IMR-90 (cell line): Measurements from ENCODE around the gene IFNK. TPM values are rescaled to one million over a fixed set of nuclear protein-coding genes. Genes with fewer than 3 reads are reported as not detected.

Source experiments
- ATAC-seq: fragments of 200-7000 bp; cut with Tn5 transposase; 2 replicates; pipeline ENCODE4 v1.9.1; 2020; ENCODE audit warnings: low read depth, mild to moderate bottlenecking, moderate library complexity
- BruUV-seq: library from RNA; stranded (reverse); fragments of 400-500 nt; replicated peaks from 2 replicates; lab custom pipeline; 2021; lab: Mats Ljungman, UMichigan
- CTCF ChIA-PET: fragments of 300-600 bp; formaldehyde crosslinking; extraction: SDS; loops from one replicate; lab custom pipeline; 2021; ENCODE audit warnings: antibody characterized with exemption; lab: Yijun Ruan, JAX
- POLR2A ChIA-PET: fragments of 300-600 bp; sonication (Branson Sonifier 250); formaldehyde crosslinking; loops from one replicate; lab custom pipeline; 2022; ENCODE audit warnings: antibody characterized with exemption; ENCODE audit not compliant: unreplicated experiment; lab: Charles Lee
- DNase-seq: peaks from one replicate; pipeline ENCODE4 v3.0.0; 2013
- H2AFZ ChIP-seq: replicated peaks from 2 replicates; pipeline ENCODE3; 2013; ENCODE audit warnings: low read length, mild to moderate bottlenecking; ENCODE audit not compliant: poor library complexity
- H2AK5ac ChIP-seq: 2 replicates; pipeline ENCODE4 v1.6.1; 2013; ENCODE audit warnings: low read depth, low read length, inconsistent platforms
- H2AK9ac ChIP-seq: replicated peaks from 2 replicates; pipeline ENCODE3; 2013; ENCODE audit warnings: mild to moderate bottlenecking, low read depth, low read length, moderate library complexity; ENCODE audit not compliant: poor library complexity
- H2BK120ac ChIP-seq: 2 replicates; pipeline ENCODE4 v1.6.1; 2013; ENCODE audit warnings: low read depth, low read length, inconsistent platforms
- H2BK15ac ChIP-seq: 3 replicates; pipeline ENCODE4 v1.6.1; 2013; ENCODE audit warnings: low read depth, low read length, inconsistent platforms
- H2BK20ac ChIP-seq: 2 replicates; pipeline ENCODE4 v1.6.1; 2013; ENCODE audit warnings: low read depth, mild to moderate bottlenecking, inconsistent platforms, low read length, moderate library complexity
- H2BK5ac ChIP-seq: 2 replicates; pipeline ENCODE4 v1.6.1; 2013; ENCODE audit warnings: mild to moderate bottlenecking, low read depth, low read length, inconsistent platforms; ENCODE audit not compliant: poor library complexity, severe bottlenecking
- H3K14ac ChIP-seq: replicated peaks from 2 replicates; pipeline ENCODE4 v1.6.1; 2013; ENCODE audit warnings: low read depth, low read length, inconsistent platforms
- H3K18ac ChIP-seq: 2 replicates; pipeline ENCODE4 v1.6.1; 2013; ENCODE audit warnings: low read depth, low read length, control low read depth
- H3K23ac ChIP-seq: 2 replicates; pipeline ENCODE4 v1.6.1; 2013; ENCODE audit warnings: low read depth, low read length, inconsistent platforms
- H3K27ac ChIP-seq: 2 replicates; pipeline ENCODE4 v1.5.1; 2013; ENCODE audit warnings: mild to moderate bottlenecking, control low read depth, low read length; ENCODE audit not compliant: insufficient read depth
- H3K27me3 ChIP-seq: 2 replicates; pipeline ENCODE4 v1.6.1; 2013; ENCODE audit warnings: low read length; ENCODE audit not compliant: control insufficient read depth, insufficient read depth
- H3K36me3 ChIP-seq: 2 replicates; pipeline ENCODE4 v1.6.1; 2013; ENCODE audit warnings: low read length, mixed read lengths; ENCODE audit not compliant: control insufficient read depth, insufficient read depth
- H3K4ac ChIP-seq: 2 replicates; pipeline ENCODE4 v1.6.1; 2013; ENCODE audit warnings: low read depth, low read length, inconsistent platforms
- H3K4me1 ChIP-seq: 2 replicates; pipeline ENCODE4 v1.6.1; 2013; ENCODE audit warnings: low read length, mixed read lengths; ENCODE audit not compliant: control insufficient read depth, insufficient read depth
- H3K4me2 ChIP-seq: 2 replicates; pipeline ENCODE4 v1.6.1; 2013; ENCODE audit warnings: low read depth, mild to moderate bottlenecking, control low read depth, low read length, moderate library complexity
- H3K4me3 ChIP-seq: 2 replicates; pipeline ENCODE4 v1.5.1; 2013; ENCODE audit warnings: low read depth, mild to moderate bottlenecking, control low read depth, low read length, moderate library complexity; ENCODE audit not compliant: insufficient read depth
- H3K56ac ChIP-seq: 2 replicates; pipeline ENCODE4 v1.6.1; 2013; ENCODE audit warnings: low read length, inconsistent platforms; ENCODE audit not compliant: insufficient read depth; ENCODE audit errors: extremely low read depth
- H3K79me1 ChIP-seq, 2 experiments: 2 replicates each; pipeline ENCODE4 v1.6.1; 2013; ENCODE audit warnings: low read length in 2 of 2, inconsistent platforms in 1 of 2, low read depth in 1 of 2
- H3K9ac ChIP-seq: 2 replicates; pipeline ENCODE4 v1.6.1; 2013; ENCODE audit warnings: low read depth, low read length, control low read depth
- H3K9me1 ChIP-seq: 2 replicates; pipeline ENCODE4 v1.6.1; 2013; ENCODE audit warnings: low read length, inconsistent platforms; ENCODE audit not compliant: insufficient read depth
- H3K9me3 ChIP-seq: 2 replicates; pipeline ENCODE4 v1.6.1; 2013; ENCODE audit warnings: low read length; ENCODE audit not compliant: control insufficient read depth, insufficient read depth
- H4K20me1 ChIP-seq: 2 replicates; pipeline ENCODE4 v1.6.1; 2013; ENCODE audit warnings: low read length, inconsistent platforms; ENCODE audit not compliant: insufficient read depth
- H4K5ac ChIP-seq: 2 replicates; pipeline ENCODE4 v1.6.1; 2013; ENCODE audit warnings: mild to moderate bottlenecking, low read depth, low read length, control low read depth
- H4K8ac ChIP-seq, 2 experiments: 2 replicates each; pipeline ENCODE4 v1.6.1; 2013; ENCODE audit warnings: low read depth in 2 of 2, low read length in 2 of 2, control low read depth in 1 of 2, inconsistent platforms in 1 of 2
- H4K91ac ChIP-seq: 2 replicates; pipeline ENCODE4 v1.6.1; 2013; ENCODE audit warnings: low read depth, low read length, inconsistent platforms; ENCODE audit not compliant: insufficient read depth
- BHLHE40 ChIP-seq: fragments of 150-350 bp; IDR thresholded peaks from 2 replicates; pipeline ENCODE4 v1.6.1; 2016; ENCODE audit warnings: mild to moderate bottlenecking, low read depth, low read length
- CEBPB ChIP-seq: IDR thresholded peaks from 2 replicates; pipeline ENCODE4 v1.6.1; 2012; ENCODE audit warnings: low read depth, low read length, improper control_type of control experiment
- CTCF ChIP-seq: conservative IDR thresholded peaks from 2 replicates; pipeline ENCODE4 v1.5.1; 2012; ENCODE audit warnings: mild to moderate bottlenecking, low read depth, low read length, improper control_type of control experiment
- ELK1 ChIP-seq: fragments of 150-350 bp; IDR thresholded peaks from 2 replicates; pipeline ENCODE4 v1.6.1; 2016; ENCODE audit warnings: low read depth, mild to moderate bottlenecking, low read length, moderate library complexity, borderline replicate concordance
- FOS ChIP-seq: fragments of 150-350 bp; IDR thresholded peaks from 2 replicates; pipeline ENCODE4 v1.6.1; 2016; ENCODE audit warnings: low read depth, low read length
- MAFK ChIP-seq: IDR thresholded peaks from 2 replicates; pipeline ENCODE4 v1.6.1; 2012; ENCODE audit warnings: low read depth, low read length, improper control_type of control experiment
- MAZ ChIP-seq: IDR thresholded peaks from 2 replicates; pipeline ENCODE4 v1.6.1; 2012; ENCODE audit warnings: low read depth, mild to moderate bottlenecking, low read length, improper control_type of control experiment, moderate library complexity, borderline replicate concordance
- MXI1 ChIP-seq: IDR thresholded peaks from 2 replicates; pipeline ENCODE4 v1.6.1; 2012; ENCODE audit warnings: low read depth, mild to moderate bottlenecking, low read length, moderate library complexity, borderline replicate concordance
- NFE2L2 ChIP-seq: fragments of 150-350 bp; IDR thresholded peaks from 2 replicates; pipeline ENCODE4 v1.6.1; 2016; ENCODE audit warnings: low read depth, mild to moderate bottlenecking, low read length
- POLR2A ChIP-seq: IDR thresholded peaks from 2 replicates; pipeline ENCODE4 v1.6.1; 2012; ENCODE audit warnings: mild to moderate bottlenecking, low read depth, low read length
- RAD21 ChIP-seq: IDR thresholded peaks from 2 replicates; pipeline ENCODE4 v1.6.1; 2012; ENCODE audit warnings: low read length, improper control_type of control experiment
- RCOR1 ChIP-seq: IDR thresholded peaks from 2 replicates; pipeline ENCODE4 v1.6.1; 2012; ENCODE audit warnings: mild to moderate bottlenecking, low read length, improper control_type of control experiment; ENCODE audit not compliant: insufficient replicate concordance
- SMC3 ChIP-seq: fragments of 150-350 bp; IDR thresholded peaks from 2 replicates; pipeline ENCODE4 v1.6.1; 2016; ENCODE audit warnings: low read depth, mild to moderate bottlenecking, antibody characterized with exemption, low read length, moderate library complexity
- USF2 ChIP-seq: fragments of 150-350 bp; IDR thresholded peaks from 2 replicates; pipeline ENCODE4 v1.6.1; 2017; ENCODE audit warnings: mild to moderate bottlenecking, antibody characterized with exemption, low read length, low read depth
- WGBS, 2 experiments: methylation state at CpG; one replicate each; pipeline versions ENCODE4 v1.1.5 to v1.1.7; 2013; ENCODE audit warnings: missing lambda C conversion rate in 2 of 2; ENCODE audit not compliant: insufficient read length in 1 of 2; ENCODE audit errors: extremely low coverage in 2 of 2; 5-methylcytosine and 5-hydroxymethylcytosine counted together
- dilution Hi-C: fragments of 300-500 bp; cut with HindIII; formaldehyde crosslinking; loops from one replicate; pipeline ENCODE4 v1.14.3; 2018; ENCODE audit warnings: low sequenced_read_pairs; ENCODE audit not compliant: unreplicated experiment
- in situ Hi-C: fragments of 300-500 bp; cut with MboI; formaldehyde crosslinking; loops from 3 replicates; pipeline ENCODE4 v1.14.3; 2019; ENCODE audit warnings: low sequenced_read_pairs, inconsistent platforms, mixed read lengths
- intact Hi-C: fragments of 100-400 bp; cut with micrococcal nuclease; formaldehyde crosslinking; loops from 2 replicates; pipeline ENCODE4 v1.10.0; 2022
- polyA plus RNA-seq, 3 experiments: library from polyadenylated mRNA; depleted of rRNA; stranded (reverse); fragments of >200 nt; gene quantifications; 2 replicates each; pipeline ENCODE4 v1.2.3, GENCODE V29; 2012; ENCODE audit warnings: low replicate concordance in 1 of 3
- total RNA-seq: library from RNA; depleted of rRNA; stranded (reverse); fragments of >200 nt; gene quantifications from 2 replicates; pipeline ENCODE4 v1.2.3, GENCODE V29; 2012

The IFNK gene
- total and polyA plus RNA-seq, 2 of the 4 experiments (the other 2 are of a cell fraction) = not detected

GRCh38 chr9:27518006-27518405, 6.1 kb upstream of the IFNK start:
- Histone ChIP-seq H3K4me1 (no peaks in the 10 kb centered on the region), H2AK9ac (no peak overlapping the region), H2AK5ac (no peak overlapping the region), H3K4me3 (no peak overlapping the region), H3K4ac (no peak overlapping the region), H3K18ac (no peak overlapping the region), H3K56ac (no peak overlapping the region), H4K8ac (no peak overlapping the region), H3K14ac (no peak overlapping the region), H2BK15ac (no peak overlapping the region), H4K5ac (no peak overlapping the region), H3K27me3 (no peaks in the 10 kb centered on the region; the same call in none of the 2 replicates), H3K23ac (no peak overlapping the region), H3K79me1 (no peaks in the 10 kb centered on the region), H2AFZ (no peak overlapping the region), H4K91ac (no peak overlapping the region), H2BK120ac (no peak overlapping the region), H4K20me1 (no peaks in the 10 kb centered on the region), H3K4me2 (no peak overlapping the region), H2BK5ac (no peak overlapping the region), H3K36me3 (no peaks in the 10 kb centered on the region), H3K9me1 (no peaks in the 10 kb centered on the region), H2BK20ac (no peak overlapping the region), H3K27ac (no peak overlapping the region), H3K9me3 (no peaks in the 10 kb centered on the region), H3K9ac (no peak overlapping the region)
- DNase-seq (no peak), ATAC-seq (no peak)
- no peak for TF ChIP-seq MXI1
- TF ChIP-seq MAFK = no peak
- no peak for TF ChIP-seq CTCF
- no peak for TF ChIP-seq POLR2A
- TF ChIP-seq CEBPB = no peak
- TF ChIP-seq SMC3 = no peak
- no peak for TF ChIP-seq RAD21
- TF ChIP-seq RCOR1 = no peak
- no peak for TF ChIP-seq BHLHE40
- no peak for TF ChIP-seq ELK1
- no peak for TF ChIP-seq MAZ
- no peak for TF ChIP-seq NFE2L2
- TF ChIP-seq USF2 = no peak
- TF ChIP-seq FOS = no peak
- in situ Hi-C loops (no loop called here), intact Hi-C loops (no loop called here), dilution Hi-C loops (no loop called here)
- WGBS, 2 experiments = no CpG with 5 or more reads among the region's 2 CpGs
- BruUV-seq = no TSS peak
- CTCF ChIA-PET = interaction anchor here (1.0 kb wide), 1 partner anchor 29 kb away, joined by 7 read pairs; no protein-coding TSS in a partner anchor
- POLR2A ChIA-PET = no interaction called here
